GM12865 (cell line): ENCODE results near the gene PPBP.
"Not testable (repeated sequence)": the region's sequence is repeated elsewhere in the genome, so short reads cannot be mapped to it uniquely, and the experiment has no call there.

Source experiments
- DNase-seq: peaks from one replicate; pipeline ENCODE4 v3.0.0; 2010; ENCODE audit warnings: low read depth
- H3K4me3 ChIP-seq: 2 replicates; pipeline ENCODE4 v1.5.1; 2011; ENCODE audit warnings: mild to moderate bottlenecking, low read depth, low read length, control low read depth
- TF ChIP-seq, protein P1 (sequence below): IDR thresholded peaks from 2 replicates; pipeline ENCODE4 v1.5.1; 2011; ENCODE audit warnings: low read length, control low read depth, low read depth, inconsistent platforms; ENCODE audit not compliant: insufficient read depth; ENCODE audit errors: missing control alignments

PPBP gene

DNA sequence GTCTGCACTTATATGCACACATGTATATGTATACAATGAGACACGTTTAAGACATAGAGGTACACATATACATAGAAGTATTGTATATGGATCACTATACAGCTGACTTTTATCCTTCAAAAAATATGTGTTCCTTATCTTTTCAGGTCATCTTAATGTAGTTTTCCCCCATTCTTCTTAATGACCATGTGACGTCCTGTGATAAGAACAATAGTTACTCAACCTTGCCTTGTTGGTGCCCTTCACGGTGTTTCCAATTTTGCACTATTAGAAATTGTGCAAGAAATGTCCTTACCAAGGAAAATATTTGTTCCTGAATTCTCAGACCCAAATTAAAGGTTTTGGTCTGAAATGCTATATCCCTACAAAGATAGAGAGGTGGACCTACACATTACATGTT is 1.0 kb upstream of the PPBP start:
- DNase-seq: no peak

GRCh38 chr4:73985528-73985852 is 2.5 kb downstream of the PPBP start:
- TF ChIP-seq, protein P1, sequence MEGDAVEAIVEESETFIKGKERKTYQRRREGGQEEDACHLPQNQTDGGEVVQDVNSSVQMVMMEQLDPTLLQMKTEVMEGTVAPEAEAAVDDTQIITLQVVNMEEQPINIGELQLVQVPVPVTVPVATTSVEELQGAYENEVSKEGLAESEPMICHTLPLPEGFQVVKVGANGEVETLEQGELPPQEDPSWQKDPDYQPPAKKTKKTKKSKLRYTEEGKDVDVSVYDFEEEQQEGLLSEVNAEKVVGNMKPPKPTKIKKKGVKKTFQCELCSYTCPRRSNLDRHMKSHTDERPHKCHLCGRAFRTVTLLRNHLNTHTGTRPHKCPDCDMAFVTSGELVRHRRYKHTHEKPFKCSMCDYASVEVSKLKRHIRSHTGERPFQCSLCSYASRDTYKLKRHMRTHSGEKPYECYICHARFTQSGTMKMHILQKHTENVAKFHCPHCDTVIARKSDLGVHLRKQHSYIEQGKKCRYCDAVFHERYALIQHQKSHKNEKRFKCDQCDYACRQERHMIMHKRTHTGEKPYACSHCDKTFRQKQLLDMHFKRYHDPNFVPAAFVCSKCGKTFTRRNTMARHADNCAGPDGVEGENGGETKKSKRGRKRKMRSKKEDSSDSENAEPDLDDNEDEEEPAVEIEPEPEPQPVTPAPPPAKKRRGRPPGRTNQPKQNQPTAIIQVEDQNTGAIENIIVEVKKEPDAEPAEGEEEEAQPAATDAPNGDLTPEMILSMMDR: no peak

More for the DNA sequence above, 1.0 kb upstream of the PPBP start:
- TF ChIP-seq, protein P1: no peak
- no peak overlapping the region for H3K4me3 ChIP-seq

GRCh38 chr4:73984736-73985527 is 3.1 kb downstream of the PPBP start:
- H3K4me3 ChIP-seq: no peak overlapping the region
- DNase-seq: no peak

More at GRCh38 chr4:73985528-73985852, 2.5 kb downstream of the PPBP start:
- H3K4me3 ChIP-seq: no peak overlapping the region
- DNase-seq: no peak

GRCh38 chr4:73981175-73981574 is 6.8 kb downstream of the PPBP start:
- not testable (repeated sequence) for DNase-seq, H3K4me3 ChIP-seq

More at GRCh38 chr4:73984736-73985527, 3.1 kb downstream of the PPBP start:
- TF ChIP-seq, protein P1: no peak

DNA sequence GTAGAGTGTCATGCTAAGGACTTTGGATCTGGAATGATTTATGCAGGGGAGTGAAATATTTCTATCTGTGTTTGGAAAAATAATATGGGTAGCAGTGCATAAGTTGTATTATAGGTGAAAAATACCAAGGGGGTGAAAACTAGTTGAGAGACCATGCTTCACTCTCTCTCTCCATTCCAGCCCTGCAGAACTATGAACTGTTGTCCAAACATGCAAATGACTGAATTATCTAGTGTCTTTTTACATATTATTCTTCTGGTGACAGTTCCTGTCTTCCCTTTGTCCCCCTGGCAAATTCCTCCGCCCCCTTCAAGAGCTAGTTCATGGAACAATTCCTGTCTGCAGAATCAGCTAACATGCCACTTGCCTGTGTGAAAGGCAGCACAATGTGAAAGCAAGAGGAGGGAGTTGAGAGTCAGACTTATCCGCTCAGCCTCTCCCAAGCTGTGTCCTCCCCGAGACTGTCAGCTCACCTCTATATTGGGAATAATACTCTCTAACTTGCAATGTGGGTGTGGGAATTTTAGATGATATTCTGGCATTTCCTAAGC is 8.5 kb downstream of the PPBP start:
- DNase-seq: no peak
- TF ChIP-seq, protein P1: no peak
- H3K4me3 ChIP-seq: no peak overlapping the region

GRCh38 chr4:73978886-73979285 is 9.1 kb downstream of the PPBP start:
- H3K4me3 ChIP-seq: no peak overlapping the region
- DNase-seq: no peak
- TF ChIP-seq, protein P1: no peak

DNA sequence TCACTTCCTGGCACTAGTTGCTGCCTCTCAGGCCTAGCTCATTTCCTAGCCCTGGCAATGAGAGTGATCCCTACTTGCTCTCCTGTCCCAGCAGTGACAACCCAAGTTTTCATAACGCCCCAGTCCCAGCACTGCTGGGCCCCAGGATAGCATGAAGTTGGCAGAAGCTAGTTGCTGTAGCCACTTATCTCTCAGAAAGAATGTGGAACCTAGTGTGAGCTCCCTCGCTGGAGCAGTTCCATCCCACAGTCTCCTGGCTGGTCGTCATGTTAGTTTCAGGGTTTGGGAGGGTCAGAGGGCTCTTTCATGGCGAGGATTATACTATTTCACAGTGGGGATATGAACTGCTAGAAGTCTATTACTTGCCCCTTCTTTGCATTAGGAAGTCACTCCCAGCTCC is 11.3 kb downstream of the PPBP start:
- DNase-seq: no peak
- H3K4me3 ChIP-seq: no peak overlapping the region
- TF ChIP-seq, protein P1: no peak
